Measurements from ENCODE around the gene INCA1.

- no peak for TF ChIP-seq POLR2A (IDR thresholded peaks at IDR 0.05)
- TF ChIP-seq, protein P1, sequence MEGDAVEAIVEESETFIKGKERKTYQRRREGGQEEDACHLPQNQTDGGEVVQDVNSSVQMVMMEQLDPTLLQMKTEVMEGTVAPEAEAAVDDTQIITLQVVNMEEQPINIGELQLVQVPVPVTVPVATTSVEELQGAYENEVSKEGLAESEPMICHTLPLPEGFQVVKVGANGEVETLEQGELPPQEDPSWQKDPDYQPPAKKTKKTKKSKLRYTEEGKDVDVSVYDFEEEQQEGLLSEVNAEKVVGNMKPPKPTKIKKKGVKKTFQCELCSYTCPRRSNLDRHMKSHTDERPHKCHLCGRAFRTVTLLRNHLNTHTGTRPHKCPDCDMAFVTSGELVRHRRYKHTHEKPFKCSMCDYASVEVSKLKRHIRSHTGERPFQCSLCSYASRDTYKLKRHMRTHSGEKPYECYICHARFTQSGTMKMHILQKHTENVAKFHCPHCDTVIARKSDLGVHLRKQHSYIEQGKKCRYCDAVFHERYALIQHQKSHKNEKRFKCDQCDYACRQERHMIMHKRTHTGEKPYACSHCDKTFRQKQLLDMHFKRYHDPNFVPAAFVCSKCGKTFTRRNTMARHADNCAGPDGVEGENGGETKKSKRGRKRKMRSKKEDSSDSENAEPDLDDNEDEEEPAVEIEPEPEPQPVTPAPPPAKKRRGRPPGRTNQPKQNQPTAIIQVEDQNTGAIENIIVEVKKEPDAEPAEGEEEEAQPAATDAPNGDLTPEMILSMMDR (IDR thresholded peaks at IDR 0.05) = no peak
These were observed 58.4 kb downstream of the INCA1 start for GRCh38 chr17:4938688-4939545.

Measured in testis (tissue), 2 donors.